NT2/D1 (cell line): ENCODE measurements around the gene PLD5.
"Not testable (repeated sequence)": the region's sequence is repeated elsewhere in the genome, so short reads cannot be mapped to it uniquely, and the experiment has no call there.

Experiments
- DNase-seq: peaks from one replicate; pipeline ENCODE4 v3.0.0-alpha.2; 2011; ENCODE audit warnings: low read depth, low spot score
- H3K27me3 ChIP-seq: 2 replicates; pipeline ENCODE4 v1.6.0; 2011; ENCODE audit warnings: mild to moderate bottlenecking; ENCODE audit not compliant: insufficient read length, insufficient read depth
- H3K36me3 ChIP-seq: 2 replicates; pipeline ENCODE4 v1.6.1; 2011; ENCODE audit warnings: mild to moderate bottlenecking, low read length, mixed read lengths; ENCODE audit not compliant: insufficient read depth, insufficient read length
- H3K4me1 ChIP-seq: 2 replicates; pipeline ENCODE4 v1.5.1; 2011; ENCODE audit not compliant: insufficient read depth, insufficient read length
- H3K4me3 ChIP-seq: 2 replicates; pipeline ENCODE4 v1.5.1; 2011; ENCODE audit warnings: low read depth; ENCODE audit not compliant: insufficient read length
- H3K9ac ChIP-seq: 2 replicates; pipeline ENCODE4 v1.6.0; 2011; ENCODE audit warnings: low read depth; ENCODE audit not compliant: insufficient read length
- H3K9me3 ChIP-seq: 2 replicates; pipeline ENCODE4 v1.5.1; 2011; ENCODE audit warnings: mild to moderate bottlenecking, low read length; ENCODE audit not compliant: insufficient read depth
- SUZ12 ChIP-seq: IDR thresholded peaks from 2 replicates; pipeline ENCODE4 v1.6.1; 2011; ENCODE audit not compliant: insufficient read length, insufficient read depth; ENCODE audit errors: extremely low read depth
- YY1 ChIP-seq: IDR thresholded peaks from 2 replicates; pipeline ENCODE4 v1.6.1; 2011; ENCODE audit not compliant: insufficient read length, insufficient read depth
- ZNF274 ChIP-seq: IDR thresholded peaks from 2 replicates; pipeline ENCODE4 v1.6.1; 2011; ENCODE audit warnings: mild to moderate bottlenecking, low read depth, low read length

Gene PLD5

DNA sequence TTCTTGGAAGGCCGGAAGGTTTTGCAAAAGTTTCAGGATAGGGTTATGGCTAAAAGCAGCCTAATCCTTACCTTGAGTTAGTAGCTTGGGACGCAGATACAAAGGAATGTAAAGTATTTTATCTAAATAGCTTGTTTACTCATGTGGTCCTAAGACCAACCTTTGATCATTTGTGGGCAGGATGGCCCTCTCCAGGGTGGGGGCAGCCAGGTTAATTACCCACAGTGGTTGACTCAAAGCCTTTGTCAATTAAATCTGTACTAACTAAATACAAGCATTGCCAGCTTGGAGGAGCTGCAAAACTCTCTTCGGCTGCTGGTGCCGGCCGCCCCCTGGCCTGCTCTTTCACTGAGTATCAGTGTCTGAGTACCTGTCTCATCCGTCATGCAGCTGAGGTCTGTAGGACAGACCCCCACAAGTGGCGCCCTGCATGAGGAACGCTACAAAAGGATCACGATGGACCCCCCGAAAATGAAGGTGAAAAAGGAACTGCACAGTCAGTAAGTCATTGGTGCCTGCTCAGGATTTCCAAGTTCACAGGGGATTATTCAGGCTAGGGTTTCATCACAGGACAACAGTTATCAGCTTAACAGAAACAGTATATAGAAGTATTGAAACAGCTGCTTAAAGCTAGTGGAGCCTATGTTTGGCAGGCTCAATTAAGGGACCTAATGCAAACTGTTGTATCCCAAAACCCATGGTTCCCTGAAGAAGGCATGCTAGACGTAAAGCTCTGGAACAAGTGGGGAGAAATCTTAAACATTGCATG is 313.1 kb downstream of the PLD5 start:
- no peaks in the 10 kb centered on the region for H3K27me3 ChIP-seq
- no peak for TF ChIP-seq YY1
- H3K9ac ChIP-seq = no peak overlapping the region
- H3K4me3 ChIP-seq = no peak overlapping the region
- no peak for DNase-seq
- no peaks in the 10 kb centered on the region for H3K4me1 ChIP-seq
- H3K36me3 ChIP-seq = no peaks in the 10 kb centered on the region
- H3K9me3 ChIP-seq = peaks cover 17% of the 10 kb centered on the region

DNA sequence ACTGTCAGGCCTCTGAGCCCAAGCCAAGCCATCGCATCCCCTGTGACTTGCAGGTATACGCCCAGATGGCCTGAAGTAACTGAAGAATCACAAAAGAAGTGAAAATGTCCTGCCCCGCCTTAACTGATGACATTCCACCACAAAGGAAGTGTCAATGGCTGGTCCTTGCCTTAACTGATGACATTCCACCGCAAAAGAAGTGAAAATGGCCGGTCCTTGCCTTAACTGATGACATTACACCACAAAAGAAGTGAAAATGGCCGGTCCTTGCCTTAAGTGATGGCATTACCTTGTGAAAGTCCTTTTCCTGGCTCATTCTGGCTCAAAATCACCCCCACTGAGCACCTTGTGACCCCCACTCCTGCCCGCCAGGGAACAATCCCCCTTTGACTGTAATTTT is 314.2 kb downstream of the PLD5 start:
- H3K4me1 ChIP-seq, H3K36me3 ChIP-seq, H3K9ac ChIP-seq, H3K27me3 ChIP-seq, H3K4me3 ChIP-seq, DNase-seq, H3K9me3 ChIP-seq: not testable (repeated sequence)

GRCh38 chr1:242209063-242209462 is 315.4 kb downstream of the PLD5 start:
- H3K9ac ChIP-seq = no peak overlapping the region
- no peak for TF ChIP-seq SUZ12
- no peak for TF ChIP-seq YY1
- TF ChIP-seq ZNF274 = no peak
- no peaks in the 10 kb centered on the region for H3K27me3 ChIP-seq
- no peak for DNase-seq
- no peaks in the 10 kb centered on the region for H3K4me1 ChIP-seq
- no peaks in the 10 kb centered on the region for H3K36me3 ChIP-seq
- H3K4me3 ChIP-seq = no peak overlapping the region
- H3K9me3 ChIP-seq = no peaks in the 10 kb centered on the region; the same call in 1 of the 2 replicates

GRCh38 chr1:242208021-242208420 is 316.5 kb downstream of the PLD5 start:
- no peaks in the 10 kb centered on the region for H3K4me1 ChIP-seq
- H3K4me3 ChIP-seq = no peak overlapping the region
- H3K36me3 ChIP-seq = no peaks in the 10 kb centered on the region
- H3K9me3 ChIP-seq = no peaks in the 10 kb centered on the region
- no peaks in the 10 kb centered on the region for H3K27me3 ChIP-seq
- no peak overlapping the region for H3K9ac ChIP-seq
- TF ChIP-seq ZNF274 = no peak
- TF ChIP-seq YY1 = no peak
- no peak for TF ChIP-seq SUZ12
- DNase-seq = no peak

DNA sequence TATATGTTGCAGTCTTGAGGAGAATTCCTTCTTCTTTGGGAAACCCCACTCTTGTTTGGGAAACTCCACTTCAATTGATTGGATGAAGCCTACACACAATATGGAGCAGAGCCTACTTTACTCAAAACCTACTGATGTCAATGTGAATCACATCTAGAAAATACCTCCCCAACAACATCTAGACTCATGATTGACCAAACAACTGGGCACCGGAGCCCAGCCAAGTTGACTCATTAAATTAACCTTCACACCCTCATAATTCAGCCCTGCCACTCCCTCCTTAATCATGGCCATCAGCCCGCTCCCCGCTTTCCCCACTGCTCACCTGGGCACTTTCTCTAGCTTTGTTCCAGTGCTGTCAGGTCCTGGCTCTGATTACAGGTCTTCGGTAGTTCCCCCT is 317.5 kb downstream of the PLD5 start:
- DNase-seq = no peak
- TF ChIP-seq SUZ12 (no peak), ZNF274 (no peak)
- no peaks in the 10 kb centered on the region for H3K27me3 ChIP-seq
- no peak overlapping the region for H3K4me3 ChIP-seq
- no peak overlapping the region for H3K9ac ChIP-seq
- H3K9me3 ChIP-seq = no peaks in the 10 kb centered on the region
- no peaks in the 10 kb centered on the region for H3K4me1 ChIP-seq
- H3K36me3 ChIP-seq = no peaks in the 10 kb centered on the region

- Histone ChIP-seq H3K4me1 (no peaks in the 10 kb centered on the region), H3K27me3 (no peaks in the 10 kb centered on the region), H3K36me3 (no peaks in the 10 kb centered on the region), H3K4me3 (no peak overlapping the region), H3K9ac (no peak overlapping the region), H3K9me3 (peaks cover 4% of the 10 kb centered on the region)
- TF ChIP-seq SUZ12 = no peak
- TF ChIP-seq YY1 = no peak
- no peak for TF ChIP-seq ZNF274
- no peak for DNase-seq
Observed at GRCh38 chr1:242205622-242206489, 318.6 kb downstream of the PLD5 start.

DNA sequence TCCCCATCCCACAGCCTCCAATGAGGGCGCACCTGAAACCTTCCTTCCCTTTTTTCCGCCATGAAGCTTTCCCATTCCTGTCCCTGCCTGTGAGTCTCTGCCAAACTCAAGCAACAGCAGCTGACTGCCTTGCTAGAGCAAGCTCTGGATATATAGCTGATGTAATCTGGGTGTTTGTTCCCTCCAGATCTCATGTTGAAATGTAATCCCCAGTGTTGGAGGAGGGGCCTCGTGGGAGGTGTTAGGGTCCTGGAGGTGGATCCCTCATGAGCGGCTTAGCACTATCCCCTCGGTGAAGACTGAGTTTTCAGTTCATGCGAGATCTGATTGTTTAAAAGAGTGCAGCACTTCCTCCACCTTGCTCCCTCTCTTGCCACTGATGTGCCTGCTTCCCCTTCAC is 321.2 kb downstream of the PLD5 start:
- no peaks in the 10 kb centered on the region for H3K36me3 ChIP-seq
- no peak for DNase-seq
- H3K4me1 ChIP-seq = no peaks in the 10 kb centered on the region
- H3K9me3 ChIP-seq = peaks cover 21% of the 10 kb centered on the region
- H3K9ac ChIP-seq = no peak overlapping the region
- TF ChIP-seq ZNF274 = no peak
- TF ChIP-seq SUZ12 = no peak
- no peak for TF ChIP-seq YY1
- no peaks in the 10 kb centered on the region for H3K27me3 ChIP-seq
- H3K4me3 ChIP-seq = no peak overlapping the region
